GM18867 (cell line): ENCODE measurements around the gene PEX11B.

Experiments
- ATAC-seq: cut with Tn5 transposase; IDR thresholded peaks from one replicate; pipeline ENCODE4 v1.9.1; 2021; ENCODE audit warnings: mild to moderate bottlenecking, moderate library complexity; ENCODE audit not compliant: unreplicated experiment

PEX11B gene

DNA sequence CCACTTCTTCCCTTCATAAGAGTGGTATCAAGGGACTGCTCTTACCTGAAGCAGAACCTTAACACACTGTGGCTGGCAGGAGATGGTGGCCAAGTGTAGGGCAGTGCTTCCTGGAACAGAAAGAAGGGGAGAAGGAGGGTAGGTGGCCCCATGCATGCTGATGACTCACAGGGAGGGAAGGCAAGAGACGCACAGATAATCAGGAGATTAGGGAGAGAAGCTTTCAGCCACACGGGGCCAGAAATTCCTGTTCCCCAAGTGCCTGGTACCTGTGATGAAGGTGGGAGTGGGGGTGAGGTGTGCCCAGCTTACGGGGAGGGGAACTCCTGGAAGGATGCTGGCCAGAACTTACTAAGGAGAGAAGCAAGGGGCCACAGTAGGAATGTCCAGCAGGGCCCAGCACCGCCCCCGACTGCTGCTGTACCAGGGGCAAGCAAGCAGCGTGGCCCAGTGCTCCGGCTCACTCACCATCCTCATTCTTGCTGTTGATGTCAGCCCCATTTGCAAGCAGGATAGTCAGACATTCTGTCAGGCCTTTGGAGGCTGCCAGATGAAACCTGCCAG, 40.5 kb downstream of the PEX11B start:
- ATAC-seq, result no peak

DNA sequence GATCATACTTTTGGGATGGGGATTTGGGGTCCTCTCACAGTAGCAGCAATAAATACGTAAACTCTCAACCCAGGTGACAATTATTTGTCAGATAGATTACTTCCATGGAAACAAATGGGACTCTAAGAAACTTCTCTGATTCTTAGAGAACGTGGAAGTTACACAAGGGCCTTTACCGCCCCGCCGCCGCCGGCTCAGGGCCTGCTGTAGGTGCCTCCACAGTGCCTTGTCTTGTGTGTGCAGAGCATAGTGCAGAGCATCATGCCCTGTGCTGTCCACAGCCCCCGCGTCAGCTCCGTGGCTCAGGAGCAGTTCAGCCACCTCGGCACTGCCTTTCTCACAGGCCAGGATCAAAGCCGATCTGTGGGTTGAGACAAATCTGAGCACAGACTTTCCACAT, 43.9 kb downstream of the PEX11B start:
- no peak for ATAC-seq

DNA sequence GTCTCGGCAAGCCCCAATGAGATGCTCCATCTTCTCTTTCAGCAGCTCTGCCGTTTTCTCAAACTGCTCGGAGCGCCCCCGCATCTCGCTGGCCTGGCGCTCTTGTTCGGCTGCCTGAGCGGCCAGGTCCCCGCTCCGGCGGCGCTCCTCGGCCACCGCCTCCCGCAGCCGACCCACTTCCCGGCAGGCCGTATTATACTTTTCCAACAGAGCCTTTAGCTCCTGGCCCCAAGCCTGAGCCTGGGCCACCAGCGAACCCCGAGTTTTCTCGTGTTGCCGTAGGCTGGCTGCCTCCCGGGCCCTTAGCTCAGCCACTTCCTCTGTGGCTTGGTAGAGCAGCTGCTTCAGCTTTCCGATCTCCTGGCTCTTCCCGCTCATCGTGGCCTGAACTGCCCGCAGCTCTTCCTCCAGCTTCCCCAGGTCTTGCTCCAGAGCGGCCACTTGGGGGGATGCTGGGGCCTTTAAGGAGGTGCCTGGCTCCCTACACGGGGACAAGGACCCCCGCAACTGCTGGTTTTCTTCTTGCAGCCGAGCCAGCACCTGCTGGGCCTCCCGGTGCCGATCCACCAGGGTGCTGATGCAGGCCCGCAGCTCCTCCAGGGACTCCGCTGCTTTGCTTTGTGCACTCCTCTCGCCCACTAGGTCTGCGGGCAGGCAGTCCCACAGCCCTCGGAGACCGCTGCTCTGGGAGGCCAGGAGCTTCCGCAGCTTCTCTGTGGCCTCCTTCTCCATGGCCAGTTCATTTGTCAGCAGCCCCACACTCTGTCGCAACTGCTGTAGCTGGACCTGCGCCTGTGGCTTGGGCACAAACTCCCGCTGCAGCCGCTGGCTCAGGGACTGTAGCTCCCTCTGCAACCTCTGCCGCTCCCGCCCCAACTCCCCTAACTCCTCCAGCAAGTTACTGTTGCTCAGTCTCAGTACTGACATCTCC, 46.3 kb downstream of the PEX11B start:
- no peak for ATAC-seq

DNA sequence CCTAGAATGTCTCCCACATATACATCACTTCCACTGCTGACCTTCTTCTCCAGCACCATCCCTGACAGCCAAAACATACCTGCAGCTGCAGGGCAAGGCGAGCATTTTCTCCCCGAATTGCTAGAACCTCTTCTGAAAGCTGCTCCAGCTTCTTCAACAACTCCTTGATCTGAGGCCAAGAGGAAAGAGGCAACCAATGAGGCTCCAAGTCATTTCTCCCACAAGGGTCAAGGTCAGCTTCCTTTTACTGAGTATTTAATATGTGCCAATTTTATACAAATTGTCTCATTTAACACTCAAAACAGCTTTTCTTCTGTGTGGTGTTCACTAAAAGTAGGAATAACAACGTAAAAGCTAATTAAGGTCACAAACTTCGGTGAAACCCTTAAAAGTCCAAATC, 50.3 kb downstream of the PEX11B start:
- ATAC-seq, result no peak

DNA sequence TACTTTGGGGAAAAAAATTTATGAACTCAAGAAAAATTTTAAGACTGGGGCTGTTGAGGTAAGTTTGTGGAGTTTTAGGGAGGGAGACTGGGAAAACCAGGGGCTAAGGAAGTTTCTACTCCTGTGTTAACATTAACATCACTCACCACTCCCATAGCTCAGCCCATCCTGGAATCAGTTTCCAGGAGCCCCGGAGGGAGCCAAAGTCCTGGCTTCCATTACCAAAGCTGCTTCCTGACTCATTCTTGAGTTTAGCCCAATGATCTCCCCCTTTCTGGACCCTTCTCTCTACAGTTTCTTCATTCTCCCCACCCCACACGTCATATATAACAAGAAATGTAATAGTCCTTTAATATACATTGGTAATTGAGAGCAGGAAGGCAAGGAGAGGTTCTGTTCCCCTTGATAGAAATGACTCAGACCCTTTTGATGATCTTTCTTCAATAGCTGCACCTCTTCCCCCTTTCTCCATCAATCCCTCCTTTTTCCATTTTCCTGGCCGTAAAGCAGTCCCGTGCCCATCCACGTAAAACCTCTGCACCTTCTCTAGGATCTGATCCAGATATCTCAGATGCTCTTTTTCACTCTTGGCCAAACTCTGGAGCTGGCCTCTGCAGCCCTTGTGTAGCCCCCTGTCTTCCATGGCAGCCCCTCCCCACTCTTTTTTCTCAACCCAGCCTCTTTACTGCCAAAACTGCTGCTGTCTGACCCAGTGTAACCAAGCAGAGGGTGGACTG, 55.1 kb downstream of the PEX11B start:
- ATAC-seq, result no peak
